Neural crest cell (in vitro differentiated cells): ENCODE data around the gene FIGN. TPM values are rescaled to one million over a fixed set of nuclear protein-coding genes. Genes with fewer than 3 reads are reported as not detected.
A peak's percentile ranks its signal among the peaks of the same experiment; 100 is the strongest.

Source experiments
- DNase-seq: peaks from one replicate; pipeline ENCODE4 v3.0.0; 2021; ENCODE audit warnings: low read depth, mixed read lengths, low spot score
- H3K27ac Mint-ChIP-seq: one replicate; pipeline ENCODE4 v1.8.0; 2021; ENCODE audit warnings: mild to moderate bottlenecking, mixed read lengths; ENCODE audit not compliant: unreplicated experiment
- H3K27me3 Mint-ChIP-seq: 2 replicates; pipeline ENCODE4 v1.8.0; 2021; ENCODE audit warnings: low read depth, mild to moderate bottlenecking, mixed read lengths
- H3K36me3 Mint-ChIP-seq: 2 replicates; pipeline ENCODE4 v1.8.0; 2021; ENCODE audit warnings: low read depth, mild to moderate bottlenecking, mixed read lengths
- H3K4me1 Mint-ChIP-seq: 2 replicates; pipeline ENCODE4 v1.8.0; 2021; ENCODE audit warnings: mixed read lengths
- H3K4me3 Mint-ChIP-seq: one replicate; pipeline ENCODE4 v1.8.0; 2021; ENCODE audit warnings: mild to moderate bottlenecking, mixed read lengths
- H3K9me3 Mint-ChIP-seq: 2 replicates; pipeline ENCODE4 v1.8.0; 2021; ENCODE audit warnings: mixed read lengths
- CTCF ChIP-seq: fragments of 200-600 bp; sonication (generic); conservative IDR thresholded peaks from 2 replicates; pipeline ENCODE4 v1.5.0; 2021; ENCODE audit warnings: antibody characterized with exemption, mild to moderate bottlenecking
- total RNA-seq: library from RNA; stranded (reverse); gene quantifications from 2 replicates; pipeline ENCODE4 v1.2.1, GENCODE V29; 2021

FIGN gene
- total RNA-seq, 1 donor from 2014 or later: 57.3 TPM

- Mint-ChIP-seq H3K27ac (no peak overlapping the region), H3K4me1 (peaks cover 67% of the 10 kb centered on the region), H3K4me3 (no peak overlapping the region)
These were observed 20.1 kb downstream of the FIGN start for GRCh38 chr2:163715668-163716067.

GRCh38 chr2:163715199-163715598 lies 20.6 kb downstream of the FIGN start:
- peaks cover 67% of the 10 kb centered on the region for H3K4me1 Mint-ChIP-seq
- no peak for TF ChIP-seq CTCF
- no peak overlapping the region for H3K4me3 Mint-ChIP-seq
- no peak overlapping the region for H3K27ac Mint-ChIP-seq
- H3K9me3 Mint-ChIP-seq: no peaks in the 10 kb centered on the region
- no peaks in the 10 kb centered on the region for H3K36me3 Mint-ChIP-seq
- DNase-seq: no peak
- H3K27me3 Mint-ChIP-seq: no peaks in the 10 kb centered on the region

More at GRCh38 chr2:163715668-163716067, 20.1 kb downstream of the FIGN start:
- TF ChIP-seq CTCF: no peak
- no peaks in the 10 kb centered on the region for H3K27me3 Mint-ChIP-seq
- DNase-seq: no peak
- H3K9me3 Mint-ChIP-seq: no peaks in the 10 kb centered on the region
- H3K36me3 Mint-ChIP-seq: no peaks in the 10 kb centered on the region

DNA sequence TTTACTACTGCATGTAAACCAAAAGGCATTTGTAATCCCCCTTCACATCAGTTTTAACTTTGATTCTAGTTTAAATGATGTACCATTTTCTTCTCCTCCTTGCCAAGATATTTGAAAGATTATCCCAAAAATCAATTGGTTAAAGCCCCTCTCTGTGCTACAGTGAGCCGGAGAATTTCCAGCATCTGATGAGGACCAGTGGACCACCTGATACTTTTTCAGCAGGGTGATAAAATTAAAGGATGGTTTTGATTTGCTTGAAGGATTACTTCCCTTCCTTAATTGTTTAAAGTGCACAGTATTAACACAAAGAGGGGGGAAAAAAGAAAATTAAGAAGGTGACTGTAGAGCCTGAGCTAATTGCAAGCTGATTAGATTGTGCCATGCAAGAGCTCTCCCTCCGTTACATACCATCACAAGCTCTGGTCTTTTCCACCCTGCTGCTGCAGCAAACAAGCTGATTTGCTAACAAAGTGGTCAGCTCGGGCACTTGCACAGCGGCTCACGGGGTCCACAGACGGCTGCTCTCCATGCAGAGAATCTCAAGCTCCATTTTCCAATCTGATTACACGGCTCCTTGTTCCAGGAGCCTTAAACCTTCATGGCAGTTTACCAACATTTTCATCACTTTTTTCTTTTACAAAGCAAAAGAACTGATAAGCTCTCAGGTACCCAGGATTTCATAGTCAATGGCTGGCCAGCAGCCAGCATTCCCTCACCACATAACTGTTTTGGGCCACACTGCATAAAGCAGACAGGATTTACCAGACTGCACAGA lies 22.1 kb downstream of the FIGN start:
- no peak for DNase-seq
- H3K4me3 Mint-ChIP-seq: peak overlapping the region; percentile 50
- no peaks in the 10 kb centered on the region for H3K36me3 Mint-ChIP-seq
- no peaks in the 10 kb centered on the region for H3K9me3 Mint-ChIP-seq
- peak overlapping the region; percentile 81 for H3K27ac Mint-ChIP-seq
- no peak for TF ChIP-seq CTCF
- peaks cover 65% of the 10 kb centered on the region for H3K4me1 Mint-ChIP-seq
- H3K27me3 Mint-ChIP-seq: no peaks in the 10 kb centered on the region

DNA sequence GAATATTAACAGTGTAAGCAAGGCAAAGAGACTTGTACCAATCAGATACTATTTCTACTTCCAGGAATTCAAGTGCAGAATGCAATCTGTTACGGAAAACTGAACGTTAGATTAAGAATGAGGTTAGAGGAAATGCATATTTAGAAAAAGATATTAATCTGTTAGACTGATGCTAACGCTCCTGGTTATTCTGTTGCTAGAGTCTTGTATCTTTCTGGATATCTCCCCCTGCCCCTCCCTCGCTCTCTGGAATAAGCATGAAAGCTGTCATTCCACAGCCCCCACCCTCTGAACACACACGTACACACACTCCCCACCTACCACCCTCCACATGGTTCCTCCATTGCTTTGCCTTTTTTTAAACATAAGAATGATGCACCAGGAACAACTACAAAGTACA lies 24.1 kb downstream of the FIGN start:
- Mint-ChIP-seq H3K27ac (no peak overlapping the region), H3K36me3 (peaks cover 2% of the 10 kb centered on the region), H3K9me3 (no peaks in the 10 kb centered on the region), H3K27me3 (no peaks in the 10 kb centered on the region), H3K4me1 (peaks cover 50% of the 10 kb centered on the region), H3K4me3 (no peak overlapping the region)
- no peak for DNase-seq
- TF ChIP-seq CTCF: no peak

GRCh38 chr2:163711258-163711657 lies 24.6 kb downstream of the FIGN start:
- Mint-ChIP-seq H3K4me1 (peaks cover 48% of the 10 kb centered on the region), H3K9me3 (no peaks in the 10 kb centered on the region), H3K27me3 (no peaks in the 10 kb centered on the region), H3K36me3 (peaks cover 2% of the 10 kb centered on the region), H3K27ac (no peak overlapping the region), H3K4me3 (no peak overlapping the region)
- DNase-seq: no peak
- no peak for TF ChIP-seq CTCF
